ENCODE measurements around the gene PRX.

Gene PRX

GRCh38 chr19:40365613-40366401, 47.4 kb downstream of the PRX start:
- peak; percentile 86 for DNase-seq (ENCODE audit: low spot score)

GRCh38 chr19:40365010-40365409, 48.2 kb downstream of the PRX start:
- DNase-seq (ENCODE audit: low spot score): no peak

GRCh38 chr19:40363069-40363468, 50.1 kb downstream of the PRX start:
- no peak for DNase-seq (ENCODE audit: low spot score)

- no peak for DNase-seq (ENCODE audit: low spot score)
Observed at GRCh38 chr19:40362160-40362559, 51.0 kb downstream of the PRX start.

- no peak for DNase-seq (ENCODE audit: low spot score)
Observed at GRCh38 chr19:40360708-40361241, 52.4 kb downstream of the PRX start.

- DNase-seq (ENCODE audit: low spot score): no peak
Observed at GRCh38 chr19:40360020-40360707, 53.0 kb downstream of the PRX start.

- no peak for DNase-seq (ENCODE audit: low spot score)
Observed at GRCh38 chr19:40358773-40359172, 54.4 kb downstream of the PRX start.

- no peak for DNase-seq (ENCODE audit: low spot score)
Observed at GRCh38 chr19:40357640-40358039, 55.5 kb downstream of the PRX start.

- DNase-seq (ENCODE audit: low spot score): no peak
Observed at GRCh38 chr19:40356681-40357595, 56.2 kb downstream of the PRX start.

GRCh38 chr19:40355975-40356680, 57.0 kb downstream of the PRX start:
- DNase-seq (ENCODE audit: low spot score): no peak

GRCh38 chr19:40348961-40349507, 64.1 kb downstream of the PRX start:
- DNase-seq (ENCODE audit: low spot score): peak; percentile 70

GRCh38 chr19:40348125-40348913, 64.9 kb downstream of the PRX start, which contains the start of the genes C19orf47 and PLD3:
Gene C19orf47 (minus strand): TSS chr19:40348397. CDS start chr19:40341857, 6,540 bp downstream.
Gene PLD3 (plus strand): TSS chr19:40348695. CDS start chr19:40366484, 17,789 bp downstream.
- peak; percentile 100 for DNase-seq (ENCODE audit: low spot score)

- DNase-seq (ENCODE audit: low spot score): no peak
Observed at GRCh38 chr19:40344422-40344821, 68.8 kb downstream of the PRX start.
